GM21723 (cell line): ENCODE results near the gene ATP2C2.
"Not testable (repeated sequence)": the region's sequence is repeated elsewhere in the genome, so short reads cannot be mapped to it uniquely, and the experiment has no call there.

Experiments used
- ATAC-seq: cut with Tn5 transposase; IDR thresholded peaks from one replicate; pipeline ENCODE4 v1.9.1; 2021; ENCODE audit warnings: mild to moderate bottlenecking, moderate library complexity; ENCODE audit not compliant: unreplicated experiment

Gene ATP2C2

GRCh38 chr16:84339311-84339710 lies 29.0 kb upstream of the ATP2C2 start:
- ATAC-seq: no peak

- no peak for ATAC-seq
Observed at GRCh38 chr16:84339766-84340165, 28.6 kb upstream of the ATP2C2 start.

GRCh38 chr16:84340325-84341040 lies 27.9 kb upstream of the ATP2C2 start:
- ATAC-seq: no peak

- ATAC-seq: no peak
Observed at GRCh38 chr16:84341528-84342295, 26.6 kb upstream of the ATP2C2 start.

- not testable (repeated sequence) for ATAC-seq
Observed at GRCh38 chr16:84343800-84344199, 24.5 kb upstream of the ATP2C2 start.

- no peak for ATAC-seq
Observed at GRCh38 chr16:84344781-84345180, 23.6 kb upstream of the ATP2C2 start.

- ATAC-seq: no peak
Observed at GRCh38 chr16:84347161-84347560, 21.2 kb upstream of the ATP2C2 start.

GRCh38 chr16:84348386-84348888 lies 19.9 kb upstream of the ATP2C2 start:
- no peak for ATAC-seq

GRCh38 chr16:84349862-84350684 lies 18.3 kb upstream of the ATP2C2 start:
- no peak for ATAC-seq

GRCh38 chr16:84350685-84351400 lies 17.5 kb upstream of the ATP2C2 start:
- no peak for ATAC-seq

GRCh38 chr16:84351630-84352029 lies 16.7 kb upstream of the ATP2C2 start:
- ATAC-seq: no peak

GRCh38 chr16:84354306-84354705 lies 14.0 kb upstream of the ATP2C2 start:
- no peak for ATAC-seq

- no peak for ATAC-seq
Observed at GRCh38 chr16:84355149-84355548, 13.2 kb upstream of the ATP2C2 start.

GRCh38 chr16:84356176-84356575 lies 12.2 kb upstream of the ATP2C2 start:
- no peak for ATAC-seq

- no peak for ATAC-seq
Observed at GRCh38 chr16:84356591-84357116, 11.7 kb upstream of the ATP2C2 start.

GRCh38 chr16:84357191-84357651 lies 11.1 kb upstream of the ATP2C2 start:
- no peak for ATAC-seq

GRCh38 chr16:84358601-84359295 lies 9.6 kb upstream of the ATP2C2 start:
- ATAC-seq: no peak

- ATAC-seq: no peak
Observed at GRCh38 chr16:84359326-84359725, 9.0 kb upstream of the ATP2C2 start.

GRCh38 chr16:84360170-84360569 lies 8.2 kb upstream of the ATP2C2 start:
- no peak for ATAC-seq

GRCh38 chr16:84360748-84361147 lies 7.6 kb upstream of the ATP2C2 start:
- no peak for ATAC-seq
